ENCODE measurements around the gene OR52I1.

The OR52I1 gene

DNA sequence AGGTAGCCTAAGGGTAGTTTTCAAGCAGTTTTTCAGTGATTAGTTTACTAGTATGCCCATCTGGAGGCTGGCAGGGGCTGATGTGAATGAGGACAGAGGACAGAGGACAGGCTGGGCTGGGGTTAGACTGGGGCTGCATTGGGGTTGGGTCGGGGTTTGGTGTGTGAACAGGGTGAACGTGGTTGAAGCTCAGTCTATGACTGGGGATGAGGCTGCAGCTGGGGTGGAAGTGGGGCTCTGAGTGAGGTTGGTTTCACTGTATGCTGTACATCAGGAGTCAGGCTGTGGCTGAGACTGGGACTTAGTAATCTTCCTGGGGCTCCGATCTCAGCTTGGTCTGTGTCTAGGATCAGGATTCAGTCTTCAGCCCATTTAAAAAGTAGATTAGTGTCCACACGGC lies 50.4 kb downstream of the OR52I1 start:
- peaks cover 0 to 20% of the 10 kb centered on the region in 2 donors for H3K4me1 ChIP-seq (ENCODE audit: control insufficient read depth in 1 of 2, insufficient read depth in 2 of 2, low read length in 2 of 2)
- no peak overlapping the region for H3K27ac ChIP-seq (ENCODE audit: low read length)

More for the DNA sequence above, 50.4 kb downstream of the OR52I1 start:
- no peaks in the 10 kb centered on the region for H3K36me3 ChIP-seq (ENCODE audit: control insufficient read depth in 1 of 2, insufficient read depth in 2 of 2, low read length in 2 of 2)
- no peaks in the 10 kb centered on the region for H3K27me3 ChIP-seq (ENCODE audit: low read depth, low read length)
- no peak overlapping the region for H3K4me3 ChIP-seq (ENCODE audit: low read depth in 1 of 2, low read length in 2 of 2)
- no peaks in the 10 kb centered on the region for H3K9me3 ChIP-seq (ENCODE audit: control insufficient read depth in 1 of 2, low read length in 2 of 2)

All from muscle layer of duodenum (tissue), 2 donors.